Naive thymus-derived CD4-positive, alpha-beta T cell (primary cell): ENCODE results near the gene ETS2. TPM values are rescaled to one million over a fixed set of nuclear protein-coding genes. Genes with fewer than 3 reads are reported as not detected.

ENCODE experiments used
- ATAC-seq: fragments of 150-1000 bp; cut with Tn5 transposase; 2 replicates; pipeline ENCODE4 v1.10.0; 2021; ENCODE audit warnings: mild to moderate bottlenecking, moderate library complexity
- CTCF ChIA-PET: fragments of 350-600 bp; sonication (Branson Sonifier 250); formaldehyde crosslinking; loops from one replicate; lab custom pipeline; 2021; ENCODE audit warnings: antibody characterized with exemption; lab: Charles Lee
- POLR2A ChIA-PET: fragments of 350-600 bp; sonication (Branson Sonifier 250); formaldehyde crosslinking; loops from one replicate; lab custom pipeline; 2021; ENCODE audit warnings: antibody characterized with exemption, inconsistent platforms; lab: Charles Lee
- DNase-seq, 9 donors: peaks; one replicate each; pipeline versions ENCODE4 v3.0.0 to v3.0.0-alpha.2; 2020 to 2022; ENCODE audit warnings: mixed read lengths in 1 of 9
- H3K27ac ChIP-seq: one replicate; pipeline ENCODE4 v1.7.0; 2013; ENCODE audit warnings: mild to moderate bottlenecking, low read depth, low read length, moderate library complexity
- H3K27me3 ChIP-seq, 2 donors: one replicate each; pipeline ENCODE4 v1.7.0; 2013; ENCODE audit warnings: low read length in 2 of 2, mild to moderate bottlenecking in 2 of 2, moderate library complexity in 2 of 2; ENCODE audit not compliant: control insufficient read depth in 2 of 2, insufficient read depth in 2 of 2
- H3K36me3 ChIP-seq, 3 experiments: 1 replicate in 2 of 3; 2 replicates in 1 of 3; pipeline ENCODE4 v1.7.0; 2013; ENCODE audit warnings: low read length in 3 of 3, mild to moderate bottlenecking in 3 of 3, moderate library complexity in 1 of 3; ENCODE audit not compliant: insufficient read depth in 3 of 3, control insufficient read depth in 2 of 3
- H3K4me1 ChIP-seq, 2 donors: one replicate each; pipeline ENCODE4 v1.7.0; 2013; ENCODE audit warnings: low read length in 2 of 2, mild to moderate bottlenecking in 2 of 2, moderate library complexity in 1 of 2; ENCODE audit not compliant: control insufficient read depth in 2 of 2, insufficient read depth in 2 of 2
- H3K4me3 ChIP-seq: 2 replicates; pipeline ENCODE4 v1.7.0; 2013; ENCODE audit warnings: mild to moderate bottlenecking, low read length
- H3K9me3 ChIP-seq, 3 experiments: 1 replicate in 2 of 3; 2 replicates in 1 of 3; pipeline ENCODE4 v1.7.0; 2013; ENCODE audit warnings: low read length in 3 of 3; ENCODE audit not compliant: control insufficient read depth in 2 of 3
- H3K27ac Mint-ChIP-seq, 9 donors: one replicate each; pipeline ENCODE4 v1.8.0; 2020 to 2022; ENCODE audit warnings: mixed read lengths in 9 of 9, mild to moderate bottlenecking in 8 of 9, moderate library complexity in 5 of 9, inconsistent platforms in 2 of 9
- H3K27me3 Mint-ChIP-seq, 5 donors: one replicate each; pipeline ENCODE4 v1.8.0; 2021 to 2022; ENCODE audit warnings: mixed read lengths in 5 of 5, mild to moderate bottlenecking in 1 of 5
- H3K36me3 Mint-ChIP-seq, 5 donors: one replicate each; pipeline ENCODE4 v1.8.0; 2020 to 2022; ENCODE audit warnings: mixed read lengths in 5 of 5, mild to moderate bottlenecking in 3 of 5, inconsistent platforms in 1 of 5
- H3K4me1 Mint-ChIP-seq, 7 donors: one replicate each; pipeline ENCODE4 v1.8.0; 2020 to 2022; ENCODE audit warnings: mixed read lengths in 7 of 7, mild to moderate bottlenecking in 3 of 7, inconsistent platforms in 1 of 7
- H3K4me3 Mint-ChIP-seq, 10 donors: one replicate each; pipeline ENCODE4 v1.8.0; 2020 to 2022; ENCODE audit warnings: mild to moderate bottlenecking in 10 of 10, mixed read lengths in 10 of 10, moderate library complexity in 6 of 10, inconsistent platforms in 2 of 10
- H3K9me3 Mint-ChIP-seq, 11 donors: one replicate each; pipeline ENCODE4 v1.8.0; 2020 to 2022; ENCODE audit warnings: mixed read lengths in 11 of 11, mild to moderate bottlenecking in 4 of 11, inconsistent platforms in 1 of 11, moderate library complexity in 1 of 11
- intact Hi-C, 2 donors: fragments of 100-400 bp; cut with micrococcal nuclease; formaldehyde crosslinking; loops; one replicate each; pipeline ENCODE4 v1.15.1; 2023
- polyA plus RNA-seq, 2 donors: library from polyadenylated mRNA; unstranded; fragments of 300-500 nt; fragmentation: Illumina TruSeq; gene quantifications; one replicate each; pipeline ENCODE4 v1.2.3, GENCODE V29; 2021
- total RNA-seq, 6 experiments: library from RNA in 5 of 6; stranded (reverse) in 5 of 6; gene quantifications; 1 replicate in 5 of 6; 2 replicates in 1 of 6; pipeline ENCODE4 v1.2.3 and lab custom pipeline; 2021 to 2026

ETS2 gene
- total and polyA plus RNA-seq, 7 experiments from 2014 or later: 3.4 to 61.1 (median 17.1) TPM

DNA sequence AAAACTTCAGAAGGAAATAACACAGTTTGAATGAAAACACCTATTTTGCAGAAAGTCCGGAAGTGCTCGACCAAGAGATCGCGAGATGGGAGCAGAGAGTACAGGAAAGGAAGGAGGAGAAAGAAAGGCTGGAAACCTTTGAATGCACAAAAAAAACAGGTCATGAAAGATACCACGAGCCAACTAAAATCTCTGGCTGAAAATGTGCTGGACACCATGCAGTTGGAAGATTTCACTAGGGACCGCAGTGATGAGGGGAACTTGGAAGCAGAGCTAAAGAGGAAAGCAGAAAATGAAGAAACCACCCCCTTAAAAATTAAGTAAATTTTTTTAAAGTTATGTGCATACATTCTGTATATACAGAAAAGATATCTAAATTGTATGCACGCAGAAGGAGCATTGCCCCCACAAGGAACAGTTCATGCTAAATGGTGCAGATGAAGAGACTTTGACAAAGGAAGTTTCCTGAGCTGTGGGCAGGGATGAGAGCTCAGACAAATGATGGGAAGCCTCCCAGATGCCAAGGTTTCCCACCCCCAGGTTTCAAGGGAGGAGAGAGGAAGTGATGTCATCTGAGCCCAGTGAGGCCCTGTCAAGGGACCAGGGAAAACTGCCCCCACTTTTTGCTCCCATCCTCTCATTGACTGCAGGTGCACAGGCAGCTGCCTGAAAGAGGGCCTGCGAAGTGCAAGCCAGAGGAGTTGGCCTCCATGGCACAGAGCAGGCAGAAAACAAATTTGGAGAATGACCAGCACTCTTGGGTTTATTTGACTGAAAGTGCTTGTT, 52.5 kb downstream of the ETS2 start:
- H3K4me1 Mint-ChIP-seq: peaks cover 0 to 4% (median 0%) of the 10 kb centered on the region in 7 donors
- no peak overlapping the region for H3K4me3 Mint-ChIP-seq
- no peaks in the 10 kb centered on the region for H3K36me3 Mint-ChIP-seq
- no peaks in the 10 kb centered on the region for H3K4me1 ChIP-seq
- DNase-seq (no peak), ATAC-seq (no peak)
- peaks cover 0 to 14% (median 2%) of the 10 kb centered on the region in 5 donors for H3K27me3 Mint-ChIP-seq
- H3K4me3 ChIP-seq: no peak overlapping the region
- ChIA-PET POLR2A (no interaction called here), CTCF (no interaction called here)
- H3K27me3 ChIP-seq: no peaks in the 10 kb centered on the region
- intact Hi-C loops: no loop called here
- H3K36me3 ChIP-seq: no peaks in the 10 kb centered on the region
- H3K9me3 ChIP-seq: no peaks in the 10 kb centered on the region
- no peak overlapping the region for H3K27ac ChIP-seq
- H3K27ac Mint-ChIP-seq: no peak overlapping the region
- H3K9me3 Mint-ChIP-seq: no peaks in the 10 kb centered on the region

DNA sequence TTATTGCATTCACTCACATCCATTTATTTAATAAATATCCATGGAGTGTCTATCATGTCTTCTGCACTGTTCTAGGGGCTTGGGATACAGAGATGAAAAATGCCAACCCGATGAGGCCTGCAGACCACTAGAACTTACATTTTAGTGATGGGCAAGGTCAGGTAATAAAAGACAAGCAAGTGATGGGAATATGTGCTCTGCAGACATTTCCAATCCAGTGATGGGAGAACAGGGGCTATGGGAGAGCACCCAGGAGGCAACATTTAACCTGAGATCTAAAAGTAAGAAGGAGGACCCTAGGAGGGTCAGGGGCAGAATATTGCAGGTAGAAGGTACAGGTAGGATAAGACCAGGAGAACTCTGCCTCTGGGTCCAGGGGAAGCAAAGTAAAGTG, 53.1 kb downstream of the ETS2 start:
- CTCF ChIA-PET: no interaction called here
- peaks cover 0 to 14% (median 2%) of the 10 kb centered on the region in 5 donors for H3K27me3 Mint-ChIP-seq
- peaks cover 0 to 4% (median 0%) of the 10 kb centered on the region in 7 donors for H3K4me1 Mint-ChIP-seq
- Histone ChIP-seq H3K4me3 (no peak overlapping the region), H3K4me1 (no peaks in the 10 kb centered on the region), H3K9me3 (no peaks in the 10 kb centered on the region), H3K27me3 (no peaks in the 10 kb centered on the region), H3K27ac (no peak overlapping the region), H3K36me3 (no peaks in the 10 kb centered on the region)
- H3K9me3 Mint-ChIP-seq: no peaks in the 10 kb centered on the region
- ATAC-seq: no peak
- POLR2A ChIA-PET: no interaction called here
- no peak overlapping the region for H3K4me3 Mint-ChIP-seq
- no peak for DNase-seq
- no peaks in the 10 kb centered on the region for H3K36me3 Mint-ChIP-seq
- intact Hi-C loops: no loop called here
- H3K27ac Mint-ChIP-seq: no peak overlapping the region

DNA sequence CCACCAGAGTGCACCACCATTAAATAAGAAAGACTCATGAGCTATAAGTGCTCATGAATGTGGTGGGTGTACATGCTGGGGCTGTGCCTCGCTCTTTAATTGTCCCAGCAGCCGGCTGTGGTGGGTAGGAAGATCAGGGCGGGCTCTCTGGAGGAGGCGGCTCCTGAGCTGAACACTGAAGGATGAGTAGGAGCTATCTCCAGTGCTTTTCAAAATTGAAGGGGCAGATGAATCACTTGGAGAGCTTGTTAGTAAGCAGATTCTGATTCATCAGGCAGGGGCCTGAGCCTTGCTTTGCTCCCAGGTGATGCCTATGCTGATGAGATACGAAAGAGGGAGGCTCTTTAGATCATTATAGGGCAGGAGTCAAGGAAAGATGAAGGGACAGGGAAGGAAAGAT, 54.1 kb downstream of the ETS2 start:
- intact Hi-C loops: no loop called here
- Histone ChIP-seq H3K9me3 (no peaks in the 10 kb centered on the region), H3K36me3 (no peaks in the 10 kb centered on the region), H3K4me3 (no peak overlapping the region), H3K27ac (no peak overlapping the region), H3K4me1 (no peaks in the 10 kb centered on the region), H3K27me3 (no peaks in the 10 kb centered on the region)
- no peak overlapping the region for H3K4me3 Mint-ChIP-seq
- ATAC-seq (no peak), DNase-seq (no peak)
- H3K27ac Mint-ChIP-seq: no peak overlapping the region
- peaks cover 0 to 14% (median 0%) of the 10 kb centered on the region in 5 donors for H3K27me3 Mint-ChIP-seq
- peaks cover 0 to 4% (median 0%) of the 10 kb centered on the region in 7 donors for H3K4me1 Mint-ChIP-seq
- POLR2A ChIA-PET: no interaction called here
- CTCF ChIA-PET: interaction anchor here (0.6 kb wide), 1 partner anchor 690 kb away, joined by 3 read pairs; no protein-coding TSS in a partner anchor
- no peaks in the 10 kb centered on the region for H3K36me3 Mint-ChIP-seq
- H3K9me3 Mint-ChIP-seq: no peaks in the 10 kb centered on the region

DNA sequence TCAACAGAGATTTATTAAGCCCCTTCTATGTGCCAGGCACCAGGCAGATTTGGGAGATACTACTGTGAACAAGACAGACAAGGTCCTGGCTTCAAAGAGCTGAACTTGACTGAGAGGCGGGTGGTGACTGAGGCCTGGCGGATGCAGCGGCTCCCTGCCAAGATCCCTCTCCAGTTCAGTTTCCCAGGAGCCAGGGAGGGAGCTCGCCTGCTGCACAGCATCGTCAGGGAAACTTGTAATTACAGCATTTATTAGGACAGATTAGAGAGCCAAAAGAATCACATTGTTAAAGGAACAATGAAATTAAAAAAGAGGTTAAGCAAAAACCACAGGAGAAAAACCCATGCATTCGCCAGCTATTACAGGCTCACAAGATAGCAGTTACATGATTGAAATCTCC, 55.3 kb downstream of the ETS2 start:
- peaks cover 0 to 4% (median 0%) of the 10 kb centered on the region in 7 donors for H3K4me1 Mint-ChIP-seq
- no peak overlapping the region for H3K4me3 Mint-ChIP-seq
- DNase-seq (no peak), ATAC-seq (no peak)
- no peaks in the 10 kb centered on the region for H3K4me1 ChIP-seq
- H3K36me3 ChIP-seq: no peaks in the 10 kb centered on the region
- ChIA-PET CTCF (no interaction called here), POLR2A (no interaction called here)
- no peaks in the 10 kb centered on the region for H3K9me3 ChIP-seq
- H3K36me3 Mint-ChIP-seq: no peaks in the 10 kb centered on the region
- H3K27me3 ChIP-seq: peaks cover 0 to 4% of the 10 kb centered on the region in 2 donors
- H3K27me3 Mint-ChIP-seq: peaks cover 3 to 23% (median 6%) of the 10 kb centered on the region in 5 donors
- H3K4me3 ChIP-seq: no peak overlapping the region
- H3K27ac Mint-ChIP-seq: no peak overlapping the region
- intact Hi-C loops: no loop called here
- H3K27ac ChIP-seq: no peak overlapping the region
- H3K9me3 Mint-ChIP-seq: no peaks in the 10 kb centered on the region

DNA sequence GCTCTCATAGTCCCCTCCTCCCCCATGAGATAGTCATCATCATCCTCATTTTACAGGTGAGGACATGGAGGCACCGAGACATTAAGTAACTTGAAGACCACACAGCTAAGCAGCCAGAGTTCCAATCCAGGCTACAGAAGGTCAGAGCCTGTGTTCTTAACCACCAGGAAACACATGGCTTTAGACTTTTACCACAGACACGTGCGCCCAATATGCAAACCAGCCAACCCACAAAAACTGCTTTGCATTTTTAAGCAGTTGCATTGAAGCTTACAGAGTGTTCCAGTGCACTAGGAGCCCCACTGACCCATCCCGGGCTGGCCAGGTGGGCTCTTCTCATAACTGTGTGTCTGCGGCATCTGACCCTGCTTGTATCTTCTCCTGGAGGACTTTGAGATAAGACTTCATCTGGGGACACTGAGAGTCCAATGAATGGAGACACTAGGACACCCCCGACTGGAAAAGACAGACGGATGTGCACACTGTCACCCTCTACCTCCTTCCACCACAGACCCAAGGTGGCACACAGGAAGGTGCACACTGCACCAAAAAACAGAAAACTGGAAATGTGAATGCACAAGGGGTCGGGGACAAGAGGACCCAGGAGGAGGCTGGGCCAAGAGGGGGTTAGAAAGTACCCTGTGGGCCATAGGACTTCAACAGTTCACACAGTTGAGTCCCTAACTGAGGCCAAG, 56.4 kb downstream of the ETS2 start:
- H3K9me3 Mint-ChIP-seq: no peaks in the 10 kb centered on the region
- H3K27ac Mint-ChIP-seq: no peak overlapping the region
- H3K4me1 ChIP-seq: no peaks in the 10 kb centered on the region
- no peaks in the 10 kb centered on the region for H3K9me3 ChIP-seq
- ChIA-PET POLR2A (no interaction called here), CTCF (no interaction called here)
- H3K27ac ChIP-seq: no peak overlapping the region
- H3K4me3 Mint-ChIP-seq: no peak overlapping the region
- ATAC-seq: no peak
- H3K36me3 Mint-ChIP-seq: no peaks in the 10 kb centered on the region
- peaks cover 3 to 26% (median 8%) of the 10 kb centered on the region in 5 donors for H3K27me3 Mint-ChIP-seq
- intact Hi-C loops: no loop called here
- H3K27me3 ChIP-seq: peaks cover 0 to 4% of the 10 kb centered on the region in 2 donors
- H3K4me1 Mint-ChIP-seq: peaks cover 0 to 4% (median 0%) of the 10 kb centered on the region in 7 donors
- H3K36me3 ChIP-seq: no peaks in the 10 kb centered on the region
- H3K4me3 ChIP-seq: no peak overlapping the region
- DNase-seq: no peak

DNA sequence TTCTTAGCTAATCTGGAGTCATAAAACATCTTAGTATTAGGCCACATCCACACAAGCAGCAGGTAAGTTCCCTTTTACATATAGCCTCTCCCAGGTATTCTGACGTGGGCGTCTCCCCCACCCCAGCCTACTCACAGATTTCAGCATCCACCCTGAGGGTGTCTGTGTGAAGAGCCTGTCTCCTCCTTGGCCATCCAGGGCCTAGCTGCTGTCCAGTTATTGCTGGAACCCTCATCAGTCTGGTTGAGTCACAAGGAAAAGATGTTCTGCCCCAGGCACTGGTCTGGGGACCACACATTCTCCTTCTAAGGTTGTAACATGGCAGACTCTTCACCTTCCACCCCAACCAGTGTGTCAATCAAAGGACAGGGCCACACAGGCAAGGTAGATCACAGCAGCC, 57.6 kb downstream of the ETS2 start:
- Mint-ChIP-seq H3K4me1 (peaks cover 0 to 4% (median 0%) of the 10 kb centered on the region in 7 donors), H3K27me3 (peaks cover 3 to 26% (median 11%) of the 10 kb centered on the region in 5 donors), H3K36me3 (no peaks in the 10 kb centered on the region), H3K4me3 (no peak overlapping the region), H3K27ac (no peak overlapping the region), H3K9me3 (peaks cover 0 to 2% (median 0%) of the 10 kb centered on the region in 11 donors)
- Histone ChIP-seq H3K27ac (no peak overlapping the region), H3K27me3 (peaks cover 0 to 4% of the 10 kb centered on the region in 2 donors), H3K36me3 (no peaks in the 10 kb centered on the region), H3K4me1 (no peaks in the 10 kb centered on the region), H3K9me3 (no peaks in the 10 kb centered on the region), H3K4me3 (no peak overlapping the region)
- intact Hi-C loops: no loop called here
- no peak for ATAC-seq
- no peak for DNase-seq
- CTCF ChIA-PET: no interaction called here
- POLR2A ChIA-PET: no interaction called here
